Esophagus squamous epithelium (tissue), 5 donors: ENCODE data around the gene CCDC33. TPM values are rescaled to one million over a fixed set of nuclear protein-coding genes. Genes with fewer than 3 reads are reported as not detected.

ENCODE experiments used
- DNase-seq: peaks from one replicate; lab custom pipeline; 2025; lab: John Stamatoyannopoulos, UW
- H3K27ac ChIP-seq, 4 donors: fragments of 200-600 bp; sonication (generic); one replicate each; pipeline ENCODE4 v1.5.1; 2016 to 2019; ENCODE audit warnings: mild to moderate bottlenecking in 1 of 4
- H3K27me3 ChIP-seq, 4 donors: fragments of 200-600 bp; sonication (generic); 1 replicate in 3 of 4; 2 replicates in 1 of 4; pipeline versions ENCODE4 v1.5.1 to v1.6.0; 2017 to 2021; ENCODE audit warnings: antibody characterized with exemption in 1 of 4
- H3K36me3 ChIP-seq, 3 donors: fragments of 200-600 bp; sonication (generic); one replicate each; pipeline ENCODE4 v1.5.1; 2016 to 2019
- H3K4me1 ChIP-seq, 3 donors: fragments of 200-600 bp; sonication (generic); one replicate each; pipeline ENCODE4 v1.5.1; 2017 to 2019
- H3K4me3 ChIP-seq, 4 donors: fragments of 200-600 bp; sonication (generic); 1 replicate in 3 of 4; 2 replicates in 1 of 4; pipeline ENCODE4 v1.5.1; 2016 to 2019; ENCODE audit warnings: mild to moderate bottlenecking in 2 of 4, moderate library complexity in 1 of 4
- H3K9me3 ChIP-seq, 3 donors: fragments of 200-600 bp; sonication (generic); one replicate each; pipeline ENCODE4 v1.5.1; 2016 to 2019
- CTCF ChIP-seq, 6 experiments: fragments of 450-650 bp in 4 of 6; fragments of 200-600 bp in 2 of 6; sonication (generic) in 2 of 6; IDR thresholded peaks; one replicate each; pipeline ENCODE4 v1.5.1; 2016 to 2019; ENCODE audit warnings: antibody characterized with exemption in 6 of 6, mild to moderate bottlenecking in 4 of 6, moderate library complexity in 4 of 6
- POLR2A ChIP-seq, 4 donors: fragments of 450-650 bp; IDR thresholded peaks; one replicate each; pipeline ENCODE4 v1.6.1; 2017; ENCODE audit warnings: antibody characterized with exemption in 4 of 4, mild to moderate bottlenecking in 4 of 4, moderate library complexity in 3 of 4
- WGBS, 2 donors: methylation state at CpG; one replicate each; pipeline ENCODE4 v1.1.5; 2018; 5-methylcytosine and 5-hydroxymethylcytosine counted together
- intact Hi-C: fragments of 100-400 bp; cut with DNase I; formaldehyde crosslinking; loops from one replicate; pipeline ENCODE4 v1.15.0; 2022
- total RNA-seq, 4 donors: library from RNA; depleted of rRNA; stranded (reverse); fragments of >200 nt; gene quantifications; one replicate each; pipeline ENCODE4 v1.1.0, GENCODE V29; 2016
- donor health status: DM: yes; HTN: yes; CAD: no.

The CCDC33 gene
- not detected for total RNA-seq

DNA sequence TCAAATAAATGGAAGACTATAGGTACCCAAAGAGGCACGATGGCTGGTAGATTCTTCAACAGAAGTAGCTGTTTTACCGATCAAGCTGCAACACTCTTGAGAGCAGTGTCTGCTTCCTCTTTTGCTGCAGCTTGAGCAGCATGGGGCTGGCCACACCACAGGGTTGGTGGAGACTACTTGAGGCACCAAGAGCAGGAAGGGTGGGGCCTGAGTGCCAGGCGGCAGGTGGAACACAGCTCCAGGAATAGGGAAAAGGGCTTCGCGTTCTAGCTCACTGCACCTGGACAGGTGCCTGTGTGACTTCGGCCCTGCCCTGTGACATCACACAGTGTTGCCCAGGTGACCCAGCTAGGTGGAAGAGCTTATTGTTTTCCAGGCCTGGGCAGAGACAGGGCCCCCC is at the start of gene CCDC33:
Gene CCDC33 (plus strand): TSS at position 365 of the 400 bp plus-strand sequence. CDS start 394 bp downstream, outside the sequence.
- no peak within 1 kb of the TSS for H3K4me3 ChIP-seq
- no peaks in the 10 kb centered on the region for H3K36me3 ChIP-seq
- H3K27ac ChIP-seq = no peak within 1 kb of the TSS
- H3K9me3 ChIP-seq = no peaks in the 10 kb centered on the region
- peaks cover 5 to 16% (median 14%) of the 10 kb centered on the region in 3 donors for H3K4me1 ChIP-seq
- peaks cover 0 to 22% (median 0%) of the 10 kb centered on the region in 4 donors for H3K27me3 ChIP-seq
- no peak for DNase-seq
- intact Hi-C loops = no loop called here
- 55 to 60% methylated on average over 2 to 5 of the region's 6 CpGs for WGBS, 2 donors
- TF ChIP-seq CTCF (IDR thresholded peaks at IDR 0.05) (no peak), POLR2A (IDR thresholded peaks at IDR 0.05) (no peak)

DNA sequence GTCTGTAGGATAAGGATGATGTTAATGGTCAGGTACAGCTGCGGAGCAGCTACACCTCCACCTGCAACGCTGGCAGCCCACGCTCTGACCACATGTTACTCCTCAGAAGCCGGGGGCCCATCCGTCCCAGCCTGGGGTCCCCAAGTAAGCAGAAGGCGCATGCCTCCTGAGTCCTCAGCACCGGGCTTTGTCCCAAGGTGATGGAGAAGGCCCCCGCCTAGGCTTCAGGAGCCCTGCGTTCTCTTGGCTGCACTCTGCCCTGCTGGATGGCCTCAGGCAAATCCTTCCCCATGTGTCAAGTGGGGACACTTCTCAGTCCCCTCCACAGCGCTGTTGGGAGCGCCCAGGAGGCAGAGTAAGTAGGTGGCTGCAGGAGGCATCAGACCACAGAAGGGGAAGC is 47.9 kb upstream of the CCDC33 start:
- Histone ChIP-seq H3K27ac (no peak overlapping the region), H3K4me1 (peaks cover 0 to 34% (median 6%) of the 10 kb centered on the region in 3 donors), H3K27me3 (no peaks in the 10 kb centered on the region), H3K36me3 (no peaks in the 10 kb centered on the region), H3K4me3 (no peak overlapping the region), H3K9me3 (no peaks in the 10 kb centered on the region)
- TF ChIP-seq POLR2A (IDR thresholded peaks at IDR 0.05) = no peak
- no peak for TF ChIP-seq CTCF (IDR thresholded peaks at IDR 0.05)
- WGBS, 2 donors = 100% methylated on average over 1 of the region's 11 CpGs; no CpG with 5 or more reads in 1 of the 2 donors
- no peak for DNase-seq
- intact Hi-C loops = no loop called here

GRCh38 chr15:74191798-74192197 is 44.3 kb upstream of the CCDC33 start:
- Histone ChIP-seq H3K36me3 (no peaks in the 10 kb centered on the region), H3K27ac (no peak overlapping the region), H3K9me3 (no peaks in the 10 kb centered on the region), H3K4me3 (no peak overlapping the region), H3K27me3 (no peaks in the 10 kb centered on the region), H3K4me1 (peaks cover 11 to 50% (median 27%) of the 10 kb centered on the region in 3 donors)
- no peak for TF ChIP-seq CTCF (IDR thresholded peaks at IDR 0.05)
- no peak for TF ChIP-seq POLR2A (IDR thresholded peaks at IDR 0.05)
- WGBS, 2 donors = 45 to 80% methylated on average over 2 to 3 of the region's 3 CpGs
- no peak for DNase-seq
- intact Hi-C loops = no loop called here

- TF ChIP-seq POLR2A (IDR thresholded peaks at IDR 0.05) (no peak), CTCF (IDR thresholded peaks at IDR 0.05) (no peak)
- Histone ChIP-seq H3K4me3 (no peak overlapping the region), H3K27ac (no peak overlapping the region), H3K9me3 (no peaks in the 10 kb centered on the region), H3K27me3 (no peaks in the 10 kb centered on the region), H3K4me1 (peaks cover 11 to 60% (median 30%) of the 10 kb centered on the region in 3 donors), H3K36me3 (no peaks in the 10 kb centered on the region)
- no peak for DNase-seq
- intact Hi-C loops = no loop called here
- 79 to 81% methylated on average over 5 of the region's 5 CpGs for WGBS, 2 donors
Observed at GRCh38 chr15:74192751-74193150, 43.4 kb upstream of the CCDC33 start.

GRCh38 chr15:74193299-74193718 is 42.8 kb upstream of the CCDC33 start:
- intact Hi-C loops = no loop called here
- Histone ChIP-seq H3K36me3 (no peaks in the 10 kb centered on the region), H3K9me3 (no peaks in the 10 kb centered on the region), H3K4me3 (no peak overlapping the region), H3K27ac (peak overlapping the region; percentile 3 to 59 (median 48)), H3K27me3 (no peaks in the 10 kb centered on the region), H3K4me1 (peaks cover 11 to 65% (median 30%) of the 10 kb centered on the region in 3 donors)
- WGBS, 2 donors = 19 to 46% methylated on average over 3 to 4 of the region's 4 CpGs
- DNase-seq = no peak
- TF ChIP-seq CTCF (IDR thresholded peaks at IDR 0.05) (no peak), POLR2A (IDR thresholded peaks at IDR 0.05) (no peak)
